Suprapubic skin (tissue), 3 donors: ENCODE data around the gene PELI2.

Experiments
- CTCF ChIP-seq, 2 donors: fragments of 200-600 bp in 1 of 2; fragments of 450-650 bp in 1 of 2; sonication (generic) in 1 of 2; IDR thresholded peaks; one replicate each; pipeline ENCODE4 v1.5.1; 2016 to 2019; ENCODE audit warnings: antibody characterized with exemption in 2 of 2, mild to moderate bottlenecking in 1 of 2, moderate library complexity in 1 of 2
- EP300 ChIP-seq: sonication (generic); formaldehyde crosslinking; IDR thresholded peaks from one replicate; pipeline ENCODE4 v1.6.1; 2017; ENCODE audit warnings: antibody characterized with exemption

DNA sequence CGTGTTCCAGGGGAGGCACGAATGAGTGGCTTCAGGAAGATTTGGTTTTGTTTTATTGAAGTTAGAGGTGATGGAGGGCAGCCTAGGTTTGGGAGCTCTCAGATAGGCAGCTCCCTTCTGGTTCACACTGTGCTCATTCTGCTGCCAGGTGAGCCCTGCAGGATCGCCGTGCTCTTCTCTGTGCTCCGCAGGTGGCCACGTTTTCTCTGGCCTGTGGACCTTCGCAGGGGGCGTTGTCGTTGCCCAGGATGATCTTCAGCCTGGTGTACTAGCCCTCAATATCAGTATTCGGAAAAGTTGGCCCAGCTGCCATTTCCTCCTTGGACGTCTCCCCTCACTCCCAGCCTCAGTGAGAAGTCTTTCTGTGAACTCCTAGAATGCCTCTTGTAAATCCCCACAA is 69.5 kb downstream of the PELI2 start:
- TF ChIP-seq EP300: no peak
- no peak for TF ChIP-seq CTCF (IDR thresholded peaks at IDR 0.05)
